Dermis lymphatic vessel endothelial cell (primary cell): Measurements from ENCODE around the gene DPPA5. TPM values are rescaled to one million over a fixed set of nuclear protein-coding genes. Genes with fewer than 3 reads are reported as not detected.

ENCODE experiments used
- total RNA-seq: library from RNA; depleted of rRNA; stranded (reverse); fragments of >200 nt; gene quantifications from 2 replicates; pipeline ENCODE4 v1.2.1, GENCODE V29; 2014

The DPPA5 gene
- not detected in 2 replicates for total RNA-seq

GRCh38 chr6:73353636-73354593 lies at the start of gene DPPA5:
TSS of gene DPPA5 (minus strand) at chr6:73354276. CDS start at chr6:73354225, 51 bp downstream.

GRCh38 chr6:73394577-73395354 lies 40.7 kb upstream of the DPPA5 start, which contains the start of gene DDX43:
TSS of gene DDX43 (plus strand) at chr6:73394828. CDS start at chr6:73394906, 78 bp downstream.

GRCh38 chr6:73369563-73369962 lies 15.5 kb upstream of the DPPA5 start, which contains the start of gene OOEP:
TSS of gene OOEP (minus strand) at chr6:73369897. CDS start at chr6:73369792, 105 bp downstream.

GRCh38 chr6:73362358-73362757 lies 8.3 kb upstream of the DPPA5 start, which contains the start of gene KHDC3L:
TSS of gene KHDC3L (plus strand) at chr6:73362658. CDS start at chr6:73362730, 72 bp downstream.

Other genes starting within 250 kb of the DPPA5 start
- not detected in 2 replicates for gene KHDC1L, start 128.8 kb downstream of the DPPA5 start, total RNA-seq
- gene KHDC1, start 91.1 kb downstream of the DPPA5 start, total RNA-seq: under 0.01 and 0.09 TPM in 2 replicates
- gene KHDC3L, start 8.4 kb upstream of the DPPA5 start, total RNA-seq: not detected in 2 replicates
- 0.22 TPM in 1 of 2 replicates, not detected in the other for gene OOEP, start 15.6 kb upstream of the DPPA5 start, total RNA-seq
- gene DDX43, start 40.6 kb upstream of the DPPA5 start, total RNA-seq: 0.33 TPM in 1 of 2 replicates, not detected in the other
- 0.69 and 0.98 TPM in 2 replicates for gene CGAS, start 98.0 kb upstream of the DPPA5 start, total RNA-seq
- gene MTO1, start 107.5 kb upstream of the DPPA5 start, total RNA-seq: 22.1 and 27.2 TPM in 2 replicates
- gene EEF1A1, start 166.8 kb upstream of the DPPA5 start, total RNA-seq: 28,755 and 30,765 TPM in 2 replicates